ENCODE results near the gene SRSF12. TPM values are rescaled to one million over a fixed set of nuclear protein-coding genes. Genes with fewer than 3 reads are reported as not detected.
A peak's percentile ranks its signal among the peaks of the same experiment; 100 is the strongest.

The SRSF12 gene
- total and polyA plus RNA-seq, 9 of the 15 experiments (the other 6 are each of a cell fraction or from before 2014, with no cell fraction given): not detected

DNA sequence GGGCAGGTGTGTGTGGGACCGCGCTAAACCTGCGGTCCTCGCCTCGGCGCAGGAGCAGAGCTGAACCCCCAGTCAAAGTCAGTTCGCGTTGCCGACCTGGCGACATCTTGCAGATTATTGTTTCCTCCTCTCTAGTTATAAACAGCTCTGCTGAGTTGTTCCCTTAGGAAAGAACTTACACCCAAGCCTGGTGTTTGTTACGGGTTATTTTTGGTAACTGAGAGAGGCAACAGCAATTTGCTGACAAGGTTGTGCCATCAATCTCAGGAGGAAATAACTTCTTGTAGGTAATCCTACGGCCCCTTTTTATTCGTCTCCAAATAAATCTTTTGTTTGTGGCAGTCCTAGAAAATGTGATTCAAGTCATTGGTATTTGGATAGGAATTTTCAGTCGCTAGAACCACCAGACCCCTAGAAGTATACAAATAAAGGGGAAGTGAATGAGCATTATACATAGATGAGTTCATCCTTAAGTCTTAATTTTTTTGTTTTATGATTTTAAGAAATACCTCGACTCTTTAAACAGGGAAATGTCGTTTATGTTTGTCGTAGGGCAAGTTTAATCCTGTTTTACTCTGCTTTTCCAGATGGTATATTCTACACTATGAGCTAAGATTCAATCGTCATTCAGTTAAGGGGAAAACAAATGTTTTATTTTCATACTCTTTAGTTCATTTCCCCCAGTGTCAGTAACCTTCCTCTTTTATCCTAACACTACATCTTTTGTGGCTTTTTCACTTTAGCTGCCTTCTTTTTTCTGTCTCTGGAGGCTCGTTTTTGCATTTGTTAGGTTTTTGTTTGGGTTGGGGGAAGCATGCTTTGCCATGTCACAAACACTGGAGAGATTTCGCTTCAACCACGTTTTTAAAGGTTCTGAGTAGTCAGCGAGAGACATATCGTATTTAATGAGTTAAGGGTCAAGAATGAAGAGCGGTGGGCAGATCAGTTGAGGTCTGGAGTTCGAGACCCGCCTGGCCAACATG, 29.1 kb upstream of the SRSF12 start:
- in situ Hi-C loops (cut with MboI): no loop called here
- Histone ChIP-seq H3K4me1 (replicated peaks in 1 of 2; ENCODE audit: control insufficient read depth in 2 of 2, insufficient read depth in 2 of 2, low read length in 2 of 2) (peaks cover 0 to 13% of the 10 kb centered on the region in 2 experiments; a peak in 2 of 5 replicates), H3K79me2 (ENCODE audit: control insufficient read depth, insufficient read depth, low read length) (no peaks in the 10 kb centered on the region), H3K9me1 (ENCODE audit: control insufficient read depth, insufficient read depth, low read length) (no peaks in the 10 kb centered on the region), H3K4me3 (peak overlapping the region; percentile 41), H3K36me3 (ENCODE audit: control insufficient read depth, insufficient read depth, low read length) (no peaks in the 10 kb centered on the region), H2AFZ (ENCODE audit: low read depth, low read length) (0 out of 2 replicates have a peak overlapping the region, but pooled peaks have one; percentile 92), H3K27ac (ENCODE audit: extremely low read depth, low read depth, low read length) (no peak overlapping the region), H3K27me3 (ENCODE audit: control insufficient read depth in 2 of 2, insufficient read depth in 2 of 2, low read length in 2 of 2) (peaks cover 9 to 15% of the 10 kb centered on the region in 2 experiments; a peak in 3 of 5 replicates), H3K9ac (ENCODE audit: insufficient read depth in 1 of 2, low read depth in 2 of 2, low read length in 2 of 2) (peak overlapping the region in 1 of 2 experiments; percentile 84; a peak in 3 of 4 replicates), H4K20me1 (replicated peaks; ENCODE audit: control insufficient read depth, insufficient read depth, low read length) (no peaks in the 10 kb centered on the region), H3K4me2 (ENCODE audit: insufficient read depth, low read length) (peak overlapping the region; percentile 69; the same call in 1 of the 2 replicates), H3K9me3 (replicated peaks; ENCODE audit: control insufficient read depth, insufficient read depth, low read depth, low read length) (no peaks in the 10 kb centered on the region)
- no peak for DNase-seq (ENCODE audit: extremely low read depth in 1 of 4, low spot score in 3 of 4)
- no peak for FAIRE-seq
- no peak; the same call in 2 of the 3 replicates for ATAC-seq
- intact Hi-C loops (cut with micrococcal nuclease): no loop called here
- WGBS (ENCODE audit: insufficient coverage, low coverage, missing lambda C conversion rate): 34% methylated on average over 26 of the region's 26 CpGs
- TF ChIP-seq CHD2 (IDR thresholded peaks at IDR 0.05; ENCODE audit: low read depth, low read length) (no peak), CBX2 (IDR thresholded peaks at IDR 0.05; ENCODE audit: insufficient read depth, low read length, poor library complexity, severe bottlenecking) (peak; percentile 22)
- ChIA-PET POLR2A (interaction anchor here (1.3 kb wide), 1 partner anchor 13 kb away, joined by 3 read pairs; no protein-coding TSS in a partner anchor), CTCF (ENCODE audit: low intra/inter-chr PET ratio) (no interaction called here)
- TSS peak; percentile 72 for BruUV-seq (replicated peaks)

Measured in K562 (cell line).